A673 (cell line): ENCODE data around the gene ABI3BP.

Source experiments
- CTCF ChIP-seq: fragments of 300-800, 200-600 bp; sonication (generic); conservative IDR thresholded peaks from 2 replicates; pipeline ENCODE4 v1.5.1; 2017; ENCODE audit warnings: low read depth, mild to moderate bottlenecking, antibody characterized with exemption, low read length, moderate library complexity, mixed read lengths
- EZH2 ChIP-seq: fragments of 200-600 bp; sonication (generic); IDR thresholded peaks from 2 replicates; pipeline ENCODE4 v1.6.1; 2017; ENCODE audit warnings: borderline replicate concordance, low read depth, mild to moderate bottlenecking, mixed read lengths, antibody characterized with exemption, low read length; ENCODE audit not compliant: poor library complexity, severe bottlenecking

- TF ChIP-seq EZH2 (no peak), CTCF (no peak)
These were observed 966 bp upstream of the ABI3BP start for GRCh38 chr3:100994187-100994586.
